Ascending aorta (tissue), 2 donors: Measurements from ENCODE around the gene CPXM2. TPM values are rescaled to one million over a fixed set of nuclear protein-coding genes. Genes with fewer than 3 reads are reported as not detected.

Source experiments
- DNase-seq, 2 donors: peaks; one replicate each; pipeline ENCODE4 v3.0.0-alpha.2; 2019; ENCODE audit warnings: low spot score in 2 of 2
- H3K27ac ChIP-seq, 2 donors: fragments of 200-600 bp; sonication (generic); one replicate each; pipeline ENCODE4 v1.5.1; 2016 to 2017; ENCODE audit warnings: mild to moderate bottlenecking in 1 of 2
- H3K27me3 ChIP-seq: fragments of 200-600 bp; sonication (generic); one replicate; pipeline ENCODE4 v1.5.1; 2017
- H3K36me3 ChIP-seq, 2 donors: fragments of 200-600 bp; sonication (generic); one replicate each; pipeline ENCODE4 v1.5.1; 2016
- H3K4me1 ChIP-seq, 2 donors: fragments of 200-600 bp; sonication (generic); one replicate each; pipeline ENCODE4 v1.5.1; 2016 to 2017; ENCODE audit warnings: mild to moderate bottlenecking in 1 of 2
- H3K4me3 ChIP-seq, 2 donors: fragments of 200-600 bp; sonication (generic); one replicate each; pipeline ENCODE4 v1.5.1; 2016 to 2017; ENCODE audit warnings: mild to moderate bottlenecking in 1 of 2
- H3K9me3 ChIP-seq, 2 donors: fragments of 200-600 bp; sonication (generic); one replicate each; pipeline ENCODE4 v1.5.1; 2016
- intact Hi-C: fragments of 100-400 bp; cut with DNase I; formaldehyde crosslinking; loops from one replicate; pipeline ENCODE4 v1.15.1; 2023
- total RNA-seq: library from RNA; depleted of rRNA; stranded (reverse); fragments of >200 nt; gene quantifications from one replicate; pipeline ENCODE4 v1.1.0, GENCODE V29; 2016
- TF ChIP-seq, protein P1 (sequence below), 3 experiments: fragments of 200-600 bp in 2 of 3; fragments of 450-650 bp in 1 of 3; sonication (generic) in 2 of 3; IDR thresholded peaks; one replicate each; pipeline ENCODE4 v1.5.1; 2016 to 2019; ENCODE audit warnings: antibody characterized with exemption in 3 of 3, mild to moderate bottlenecking in 1 of 3, moderate library complexity in 1 of 3

CPXM2 gene
- total RNA-seq, 1 donor from 2014 or later = 125 TPM

DNA sequence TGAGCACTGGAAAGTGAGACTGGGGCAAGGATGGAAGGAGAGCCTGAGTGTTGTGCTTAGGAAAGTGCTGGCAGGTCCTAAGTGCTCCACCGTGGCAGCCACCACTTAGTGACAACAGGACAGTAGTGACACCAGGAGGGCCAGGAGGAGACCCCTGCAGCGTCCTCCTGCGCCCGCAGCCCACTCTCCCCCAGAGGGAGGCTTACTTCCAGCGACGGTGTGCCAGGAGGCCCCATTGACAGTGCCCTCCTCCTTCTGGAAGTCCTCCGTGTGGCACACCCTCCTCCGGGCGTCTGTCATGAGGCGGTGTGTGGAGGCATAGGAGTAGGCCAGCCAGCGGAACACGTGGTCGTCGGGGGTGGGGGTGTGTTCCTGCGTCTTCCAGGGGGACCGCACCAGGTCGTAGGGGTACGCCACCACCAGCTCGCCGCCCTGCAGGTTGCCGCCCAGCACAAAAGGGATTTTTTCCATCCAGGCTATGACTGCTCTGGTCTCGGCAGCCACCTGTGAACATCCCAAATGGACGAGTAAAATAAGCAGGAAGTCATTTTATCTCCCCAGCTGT lies 129.9 kb downstream of the CPXM2 start:
- intact Hi-C loops = loop anchor here (5.0 to 10.0 kb wide), 2 partner anchors 133 to 206 kb away; partner anchors contain the start of gene CPXM2
- no peak for DNase-seq
- TF ChIP-seq, protein P1, sequence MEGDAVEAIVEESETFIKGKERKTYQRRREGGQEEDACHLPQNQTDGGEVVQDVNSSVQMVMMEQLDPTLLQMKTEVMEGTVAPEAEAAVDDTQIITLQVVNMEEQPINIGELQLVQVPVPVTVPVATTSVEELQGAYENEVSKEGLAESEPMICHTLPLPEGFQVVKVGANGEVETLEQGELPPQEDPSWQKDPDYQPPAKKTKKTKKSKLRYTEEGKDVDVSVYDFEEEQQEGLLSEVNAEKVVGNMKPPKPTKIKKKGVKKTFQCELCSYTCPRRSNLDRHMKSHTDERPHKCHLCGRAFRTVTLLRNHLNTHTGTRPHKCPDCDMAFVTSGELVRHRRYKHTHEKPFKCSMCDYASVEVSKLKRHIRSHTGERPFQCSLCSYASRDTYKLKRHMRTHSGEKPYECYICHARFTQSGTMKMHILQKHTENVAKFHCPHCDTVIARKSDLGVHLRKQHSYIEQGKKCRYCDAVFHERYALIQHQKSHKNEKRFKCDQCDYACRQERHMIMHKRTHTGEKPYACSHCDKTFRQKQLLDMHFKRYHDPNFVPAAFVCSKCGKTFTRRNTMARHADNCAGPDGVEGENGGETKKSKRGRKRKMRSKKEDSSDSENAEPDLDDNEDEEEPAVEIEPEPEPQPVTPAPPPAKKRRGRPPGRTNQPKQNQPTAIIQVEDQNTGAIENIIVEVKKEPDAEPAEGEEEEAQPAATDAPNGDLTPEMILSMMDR (IDR thresholded peaks at IDR 0.05) = no peak
- H3K9me3 ChIP-seq = no peaks in the 10 kb centered on the region
- H3K36me3 ChIP-seq = peaks cover 23 to 90% of the 10 kb centered on the region in 2 donors
- no peak overlapping the region for H3K27ac ChIP-seq
- no peaks in the 10 kb centered on the region for H3K4me1 ChIP-seq
- H3K4me3 ChIP-seq = no peak overlapping the region
- no peaks in the 10 kb centered on the region for H3K27me3 ChIP-seq

- no peak overlapping the region for H3K4me3 ChIP-seq
- no peak for DNase-seq
- H3K36me3 ChIP-seq = peaks cover 27 to 90% of the 10 kb centered on the region in 2 donors
- TF ChIP-seq, protein P1 (IDR thresholded peaks at IDR 0.05) = no peak
- no peaks in the 10 kb centered on the region for H3K9me3 ChIP-seq
- no peaks in the 10 kb centered on the region for H3K4me1 ChIP-seq
- no peak overlapping the region for H3K27ac ChIP-seq
- intact Hi-C loops = loop anchor here (5.0 to 10.0 kb wide), 2 partner anchors 134 to 206 kb away; partner anchors contain the start of gene CPXM2
- H3K27me3 ChIP-seq = no peaks in the 10 kb centered on the region
Measured at GRCh38 chr10:123761038-123761428, 130.6 kb downstream of the CPXM2 start.

GRCh38 chr10:123760356-123761037 lies 131.1 kb downstream of the CPXM2 start:
- Histone ChIP-seq H3K36me3 (peaks cover 26 to 89% of the 10 kb centered on the region in 2 donors), H3K4me1 (no peaks in the 10 kb centered on the region), H3K27ac (no peak overlapping the region), H3K27me3 (no peaks in the 10 kb centered on the region), H3K9me3 (no peaks in the 10 kb centered on the region), H3K4me3 (no peak overlapping the region)
- no peak for DNase-seq
- intact Hi-C loops = loop anchor here (5.0 to 10.0 kb wide), 2 partner anchors 134 to 207 kb away; partner anchors contain the start of gene CPXM2
- TF ChIP-seq, protein P1 (IDR thresholded peaks at IDR 0.05) = no peak

DNA sequence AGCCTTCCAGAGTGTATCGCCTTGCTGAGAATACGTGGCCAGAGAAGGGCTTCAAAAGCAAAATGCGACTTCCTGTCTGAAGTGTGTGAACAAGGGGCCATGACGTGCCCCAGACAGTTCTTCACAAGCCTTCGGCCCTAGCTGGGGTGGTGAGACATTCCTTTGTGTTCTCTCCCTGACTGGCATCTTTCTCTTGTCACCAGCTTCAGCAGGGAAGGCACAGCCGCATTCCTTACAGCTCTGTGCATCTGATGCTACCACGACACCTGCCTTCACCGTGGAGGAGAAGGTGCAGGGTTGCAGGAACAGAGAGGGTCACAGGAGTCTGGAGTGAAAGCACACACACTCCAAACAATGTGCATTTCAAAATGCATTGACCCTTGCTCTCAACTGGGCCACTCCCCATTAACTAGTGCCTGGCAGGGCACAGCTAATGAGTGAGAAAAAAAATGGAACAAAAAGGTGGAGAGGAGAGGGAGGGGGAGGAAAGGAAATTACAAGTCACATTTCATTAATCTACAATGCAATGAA lies 132.0 kb downstream of the CPXM2 start:
- no peak overlapping the region for H3K27ac ChIP-seq
- no peaks in the 10 kb centered on the region for H3K27me3 ChIP-seq
- no peak for DNase-seq
- H3K36me3 ChIP-seq = peaks cover 35 to 90% of the 10 kb centered on the region in 2 donors
- H3K4me1 ChIP-seq = no peaks in the 10 kb centered on the region
- no peaks in the 10 kb centered on the region for H3K9me3 ChIP-seq
- no peak overlapping the region for H3K4me3 ChIP-seq
- intact Hi-C loops = loop anchor here (5.0 to 10.0 kb wide), 2 partner anchors 135 to 208 kb away; partner anchors contain the start of gene CPXM2
- TF ChIP-seq, protein P1 (IDR thresholded peaks at IDR 0.05) = no peak

DNA sequence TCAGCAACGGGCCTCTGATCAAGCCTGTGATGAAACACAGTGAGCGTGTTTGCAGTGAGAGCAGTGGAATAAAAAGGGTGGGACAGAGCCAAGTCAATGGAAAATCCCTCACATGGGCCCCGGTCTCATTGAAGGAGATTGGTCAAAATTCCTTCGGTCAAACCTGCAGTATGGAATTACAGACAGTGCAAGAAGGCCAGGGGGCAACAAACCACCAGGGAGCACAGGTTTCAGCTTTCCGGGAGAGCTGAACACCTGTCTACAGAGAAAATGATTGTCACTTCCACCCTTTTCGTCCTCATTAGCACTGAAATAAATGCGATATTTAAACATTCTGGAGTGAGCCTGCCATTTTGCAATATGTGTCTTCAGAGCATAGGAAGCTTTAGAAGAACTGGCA lies 132.6 kb downstream of the CPXM2 start:
- intact Hi-C loops = no loop called here
- H3K4me1 ChIP-seq = no peaks in the 10 kb centered on the region
- no peaks in the 10 kb centered on the region for H3K9me3 ChIP-seq
- H3K27ac ChIP-seq = no peak overlapping the region
- no peaks in the 10 kb centered on the region for H3K27me3 ChIP-seq
- TF ChIP-seq, protein P1 (IDR thresholded peaks at IDR 0.05) = no peak
- no peak for DNase-seq
- H3K36me3 ChIP-seq = peaks cover 38 to 90% of the 10 kb centered on the region in 2 donors
- no peak overlapping the region for H3K4me3 ChIP-seq
